Body of pancreas (tissue), 4 donors: Measurements from ENCODE around the gene MBP. TPM values are rescaled to one million over a fixed set of nuclear protein-coding genes. Genes with fewer than 3 reads are reported as not detected.

Experiments used
- ATAC-seq: fragments of 150-250 bp; one replicate; pipeline ENCODE4 v1.9.1; 2016
- DNase-seq, 4 donors: peaks; one replicate each; pipeline ENCODE4 v3.0.0-alpha.2; 2019
- H3K27ac ChIP-seq, 4 donors: fragments of 200-600 bp; sonication (generic); 1 replicate in 3 of 4; 2 replicates in 1 of 4; pipeline versions ENCODE4 v1.5.1 to v1.6.1; 2016 to 2019; ENCODE audit warnings: mild to moderate bottlenecking in 1 of 4, mixed read lengths in 1 of 4, moderate library complexity in 1 of 4
- H3K27me3 ChIP-seq, 2 donors: fragments of 200-600 bp; sonication (generic); one replicate each; pipeline ENCODE4 v1.6.0; 2016; ENCODE audit warnings: mild to moderate bottlenecking in 1 of 2
- H3K36me3 ChIP-seq, 2 donors: fragments of 200-600 bp; sonication (generic); replicated peaks in 1 of 2; 2 replicates each; pipeline ENCODE4 v1.5.1; 2016; ENCODE audit warnings: low read depth in 2 of 2; ENCODE audit not compliant: insufficient read depth in 1 of 2
- H3K4me1 ChIP-seq: fragments of 200-600 bp; sonication (generic); one replicate; pipeline ENCODE4 v1.6.0; 2016
- H3K4me3 ChIP-seq, 2 donors: fragments of 200-600 bp; sonication (generic); 1 replicate in 1 of 2; 2 replicates in 1 of 2; pipeline ENCODE4 v1.5.1; 2016 to 2019
- H3K9me3 ChIP-seq, 3 donors: fragments of 200-600 bp; sonication (generic); 1 replicate in 2 of 3; 2 replicates in 1 of 3; pipeline ENCODE4 v1.5.1; 2016
- CTCF ChIP-seq, 7 experiments: fragments of 450-650 bp in 4 of 7; fragments of 200-600 bp in 3 of 7; sonication (generic) in 3 of 7; IDR thresholded peaks; one replicate each; pipeline ENCODE4 v1.5.1; 2016 to 2019; ENCODE audit warnings: antibody characterized with exemption in 7 of 7
- POLR2A ChIP-seq, 3 donors: fragments of 450-650 bp; IDR thresholded peaks; one replicate each; pipeline ENCODE4 v1.6.1; 2016; ENCODE audit warnings: antibody characterized with exemption in 3 of 3, mild to moderate bottlenecking in 2 of 3
- WGBS, 2 donors: methylation state at CpG; one replicate each; pipeline ENCODE4 v1.1.5; 2017; 5-methylcytosine and 5-hydroxymethylcytosine counted together
- intact Hi-C: fragments of 100-400 bp; cut with DNase I; formaldehyde crosslinking; loops from one replicate; pipeline ENCODE4 v1.15.1; 2023
- total RNA-seq, 2 donors: library from RNA; depleted of rRNA; stranded (reverse); fragments of >200 nt; gene quantifications; one replicate each; pipeline ENCODE4 v1.1.0, GENCODE V29; 2016

MBP gene
- total RNA-seq, 2 donors from 2014 or later, result 17.4 to 24.4 TPM

- TF ChIP-seq POLR2A (IDR thresholded peaks at IDR 0.05) (no peak), CTCF (IDR thresholded peaks at IDR 0.05) (no peak)
- DNase-seq (no peak), ATAC-seq (no peak)
- no peaks in the 10 kb centered on the region for H3K27me3 ChIP-seq
- H3K4me1 ChIP-seq, result no peaks in the 10 kb centered on the region
- no peaks in the 10 kb centered on the region for H3K36me3 ChIP-seq
- no peak overlapping the region for H3K27ac ChIP-seq
- no peak overlapping the region for H3K4me3 ChIP-seq
- intact Hi-C loops, result no loop called here
- H3K9me3 ChIP-seq, result no peaks in the 10 kb centered on the region
- WGBS, 2 donors, result 79 to 94% methylated on average over 3 of the region's 3 CpGs
Observed at GRCh38 chr18:77038182-77038858, 94.3 kb downstream of the MBP start.

- no peak for DNase-seq
- no peak overlapping the region for H3K4me3 ChIP-seq
- whole genome bisulfite sequencing, 2 donors, result 90 to 99% methylated on average over 13 of the region's 13 CpGs
- H3K4me1 ChIP-seq, result no peaks in the 10 kb centered on the region
- no peaks in the 10 kb centered on the region for H3K36me3 ChIP-seq
- no peaks in the 10 kb centered on the region for H3K9me3 ChIP-seq
- TF ChIP-seq POLR2A (IDR thresholded peaks at IDR 0.05) (no peak), CTCF (IDR thresholded peaks at IDR 0.05) (no peak)
- intact Hi-C loops, result no loop called here
- no peaks in the 10 kb centered on the region for H3K27me3 ChIP-seq
- H3K27ac ChIP-seq, result no peak overlapping the region
- ATAC-seq, result no peak
Observed at GRCh38 chr18:77037567-77037966, 95.0 kb downstream of the MBP start.

GRCh38 chr18:77035380-77036187 is 97.0 kb downstream of the MBP start:
- WGBS, 2 donors, result 73 to 77% methylated on average over 12 of the region's 12 CpGs
- intact Hi-C loops, result no loop called here
- no peak overlapping the region for H3K4me3 ChIP-seq
- TF ChIP-seq POLR2A (IDR thresholded peaks at IDR 0.05) (no peak), CTCF (IDR thresholded peaks at IDR 0.05) (no peak)
- no peaks in the 10 kb centered on the region for H3K36me3 ChIP-seq
- no peaks in the 10 kb centered on the region for H3K4me1 ChIP-seq
- no peak for DNase-seq
- ATAC-seq, result no peak
- H3K27me3 ChIP-seq, result no peaks in the 10 kb centered on the region
- H3K27ac ChIP-seq, result no peak overlapping the region
- no peaks in the 10 kb centered on the region for H3K9me3 ChIP-seq

GRCh38 chr18:77033575-77033974 is 99.0 kb downstream of the MBP start:
- intact Hi-C loops, result no loop called here
- DNase-seq (no peak), ATAC-seq (no peak)
- WGBS, 2 donors, result 97% methylated on average over 3 of the region's 3 CpGs
- no peaks in the 10 kb centered on the region for H3K27me3 ChIP-seq
- no peak overlapping the region for H3K27ac ChIP-seq
- no peaks in the 10 kb centered on the region for H3K36me3 ChIP-seq
- H3K4me3 ChIP-seq, result no peak overlapping the region
- H3K4me1 ChIP-seq, result no peaks in the 10 kb centered on the region
- H3K9me3 ChIP-seq, result no peaks in the 10 kb centered on the region
- TF ChIP-seq POLR2A (IDR thresholded peaks at IDR 0.05) (no peak), CTCF (IDR thresholded peaks at IDR 0.05) (no peak)
